ENCODE data around the gene UQCC5.

GRCh38 chr3:52551118-52551517 is 14.7 kb downstream of the UQCC5 start:
- TF ChIP-seq CTCF (IDR thresholded peaks at IDR 0.05; ENCODE audit: low read depth, low read length, missing input control) (no peak), SP1 (IDR thresholded peaks at IDR 0.05) (no peak), RXRA (IDR thresholded peaks at IDR 0.05) (no peak), YY1 (IDR thresholded peaks at IDR 0.05) (no peak), EGR1 (IDR thresholded peaks at IDR 0.05; ENCODE audit: low read depth in 2 of 2) (no peak), JUND (IDR thresholded peaks at IDR 0.05) (no peak), MAX (IDR thresholded peaks at IDR 0.05) (no peak), ZBTB33 (IDR thresholded peaks at IDR 0.05) (no peak)

All from liver (tissue), 3 donors.